ENCODE results near the gene PTDSS2.
A peak's percentile ranks its signal among the peaks of the same experiment; 100 is the strongest.

PTDSS2 gene

DNA sequence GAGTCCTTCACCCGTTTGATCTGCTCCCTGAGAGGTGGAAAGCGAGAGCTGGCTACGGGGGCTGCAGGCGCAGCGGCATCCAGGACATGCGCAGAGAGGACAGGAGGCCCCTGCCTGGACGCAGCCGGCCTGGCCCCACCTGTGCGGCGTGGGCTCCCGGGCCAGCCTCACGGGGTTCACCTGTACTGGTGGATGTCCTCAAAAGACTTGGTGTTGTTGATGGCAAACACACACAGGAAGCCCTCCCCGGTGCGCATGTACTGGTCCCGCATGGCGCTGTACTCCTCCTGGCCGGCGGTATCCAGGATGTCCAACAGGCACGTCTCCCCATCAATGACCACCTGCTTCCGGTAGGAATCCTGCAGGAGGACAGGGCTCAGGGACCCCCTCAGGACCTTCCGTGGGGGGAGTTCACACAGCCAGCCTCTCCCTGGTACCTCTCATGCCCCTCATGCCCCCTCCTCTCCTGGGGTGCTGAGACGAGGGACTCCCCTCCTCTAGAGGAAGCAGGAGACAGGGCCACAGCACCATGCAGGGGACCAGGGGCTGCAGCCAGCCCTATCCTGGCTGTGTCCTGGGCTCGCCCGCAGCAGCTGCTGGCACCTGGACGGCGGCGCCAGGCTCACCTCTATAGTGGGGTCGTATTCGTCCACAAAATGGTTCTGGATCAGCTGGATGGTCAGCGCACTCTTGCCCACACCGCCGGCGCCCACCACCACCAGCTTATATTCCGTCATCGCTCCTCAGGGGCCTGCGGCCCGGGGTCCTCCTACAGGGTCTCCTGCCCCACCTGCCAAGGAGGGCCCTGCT, 83.7 kb downstream of the PTDSS2 start:
- no peak for DNase-seq

DNA sequence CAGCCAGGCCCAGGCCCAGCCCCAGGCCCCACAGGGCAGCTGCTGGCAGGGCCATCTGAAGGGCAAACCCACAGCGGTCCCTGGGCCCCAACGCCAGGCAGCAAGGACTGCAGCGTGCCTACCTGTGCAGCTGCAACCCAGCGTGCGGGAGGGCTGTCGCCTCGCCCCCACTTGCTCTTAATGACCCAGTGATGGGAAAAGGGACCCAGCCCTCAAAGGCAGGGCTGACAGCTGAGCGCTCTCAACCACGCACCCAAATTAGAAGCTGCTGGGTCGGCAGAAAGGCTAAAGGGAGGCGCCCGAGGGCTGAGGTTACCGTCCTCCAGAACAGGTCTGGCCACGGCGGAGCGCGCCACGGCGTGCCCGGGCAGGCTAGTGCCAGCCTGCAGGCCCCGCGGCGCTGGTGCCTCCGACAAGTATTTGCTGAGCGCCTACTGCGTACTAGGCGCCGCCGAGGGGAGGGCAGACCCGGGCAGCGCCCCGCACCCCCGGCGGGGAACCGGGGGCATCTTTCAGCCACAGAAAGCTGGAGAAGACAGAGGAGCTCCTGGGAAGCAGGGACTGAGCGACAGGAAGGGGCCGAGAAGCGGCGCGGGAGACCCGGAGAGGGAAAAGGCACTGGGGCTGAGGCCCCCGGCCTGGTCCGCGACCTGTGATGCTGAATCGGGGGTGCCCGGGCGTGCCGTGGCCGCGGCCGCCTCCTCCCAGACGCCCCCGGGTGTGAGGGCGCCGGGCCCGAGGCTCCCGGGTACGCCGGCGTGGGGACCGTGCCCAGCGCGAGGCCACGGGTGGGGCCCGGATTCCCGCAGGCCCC, 84.5 kb downstream of the PTDSS2 start:
- DNase-seq, result peak; percentile 23

DNA sequence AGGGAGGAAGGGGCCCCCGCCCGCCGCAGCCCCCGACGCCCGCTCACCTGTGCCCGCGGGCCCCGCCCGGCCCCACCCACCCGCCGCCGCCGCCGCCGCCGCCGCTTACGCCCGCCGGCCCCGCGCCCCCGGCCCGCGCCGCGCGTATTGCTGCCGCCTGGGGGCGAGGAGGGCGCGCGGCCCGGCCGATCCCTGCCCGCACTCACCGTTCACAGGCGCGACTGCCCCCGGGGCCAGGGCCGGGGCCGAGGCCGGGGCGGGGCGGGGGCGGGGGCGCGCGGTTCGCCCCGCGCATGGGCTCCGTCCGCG, 85.1 kb downstream of the PTDSS2 start:
- no peak for DNase-seq

DNA sequence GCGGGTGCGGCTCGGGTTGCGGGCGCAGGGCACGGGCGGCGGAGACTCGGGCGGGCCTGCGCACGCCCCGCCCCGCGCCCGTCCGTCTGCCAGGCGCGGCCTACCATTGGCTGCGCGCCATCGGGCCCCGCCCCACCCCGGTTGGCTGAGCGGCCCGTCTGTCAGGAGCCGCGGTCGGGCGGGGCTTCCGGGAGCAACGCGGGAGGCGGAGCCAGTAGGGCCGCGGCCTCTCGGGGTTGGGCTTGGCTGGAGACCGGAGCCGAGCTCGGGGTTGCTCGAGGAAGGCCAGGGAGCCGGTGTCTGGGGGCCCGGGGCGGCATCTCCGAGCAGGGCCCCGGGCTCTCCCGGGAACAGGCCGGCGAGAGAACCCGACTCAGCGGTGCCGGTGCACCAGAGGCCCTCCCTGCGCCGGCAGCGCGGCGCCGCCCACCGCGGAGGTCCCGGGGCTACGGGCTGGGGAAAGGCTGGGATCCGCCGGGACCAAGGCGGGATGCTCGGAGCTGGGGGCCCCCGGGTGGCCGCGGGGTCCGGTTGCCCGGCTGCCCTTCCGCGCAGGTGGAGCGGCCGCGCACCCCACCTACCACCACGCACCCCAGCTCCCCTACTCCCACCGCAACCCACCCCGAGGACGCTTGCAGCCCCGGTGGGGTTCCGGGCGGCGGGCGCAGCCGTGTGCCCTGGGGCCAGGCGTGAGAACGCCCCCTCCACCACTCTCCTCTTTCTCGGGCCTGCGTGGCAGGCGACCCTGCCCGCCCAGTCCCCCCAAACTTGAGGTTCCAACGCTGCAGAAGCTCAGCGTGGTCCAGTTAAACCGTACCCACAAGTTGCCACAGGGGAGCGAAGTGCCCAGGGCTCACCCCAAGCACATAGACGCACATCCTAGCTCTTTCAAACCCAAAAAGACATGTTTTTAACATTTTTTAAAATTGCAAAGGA, 85.7 kb downstream of the PTDSS2 start, which contains the start of gene HRAS:
TSS of gene HRAS (minus strand) at position 58 of the 936 bp plus-strand sequence.
- DNase-seq, result peak; percentile 96

DNA sequence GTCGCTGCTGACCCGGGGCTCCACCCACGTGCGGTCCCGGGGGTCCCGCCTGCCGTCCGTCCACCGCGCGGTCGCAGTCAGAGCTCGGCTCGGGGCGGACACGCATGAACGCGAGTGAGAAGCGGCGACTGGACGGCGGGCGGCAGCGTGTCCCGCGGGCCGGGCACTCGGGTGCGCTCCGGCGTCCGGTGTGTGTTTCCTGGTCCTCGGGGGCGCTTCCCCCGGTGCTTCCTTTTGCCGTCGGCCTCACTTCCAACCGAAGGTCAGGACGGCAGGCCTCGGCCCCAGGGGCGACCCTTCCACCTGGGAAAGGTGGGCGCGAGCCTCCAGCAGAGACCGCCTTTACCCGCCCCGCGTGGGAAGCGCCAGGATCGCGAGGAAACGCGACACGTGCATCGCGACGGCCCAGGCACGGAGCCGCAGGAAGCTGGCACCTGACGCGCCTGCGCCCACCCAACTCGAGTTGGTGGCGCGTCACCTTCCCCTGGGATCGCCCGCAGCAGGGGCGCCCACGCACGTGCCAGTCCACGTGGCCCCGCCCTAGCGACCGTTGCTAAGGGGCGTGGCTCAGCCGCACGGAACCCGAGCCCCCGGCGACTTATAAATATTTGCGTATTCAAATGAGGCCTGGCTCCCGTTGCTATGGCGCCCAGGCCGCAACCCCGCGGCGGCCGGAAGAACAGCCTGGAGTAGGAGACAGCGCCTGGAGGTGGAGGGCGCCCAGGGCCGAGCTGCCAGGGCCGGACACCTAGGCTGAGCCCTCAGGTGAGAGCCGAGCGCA, 87.0 kb downstream of the PTDSS2 start, which contains the start of gene LRRC56:
TSS of gene LRRC56 (plus strand) at position 687 of the 781 bp plus-strand sequence. CDS start 3,158 bp downstream, outside the sequence.
- DNase-seq, result peak; percentile 96

DNA sequence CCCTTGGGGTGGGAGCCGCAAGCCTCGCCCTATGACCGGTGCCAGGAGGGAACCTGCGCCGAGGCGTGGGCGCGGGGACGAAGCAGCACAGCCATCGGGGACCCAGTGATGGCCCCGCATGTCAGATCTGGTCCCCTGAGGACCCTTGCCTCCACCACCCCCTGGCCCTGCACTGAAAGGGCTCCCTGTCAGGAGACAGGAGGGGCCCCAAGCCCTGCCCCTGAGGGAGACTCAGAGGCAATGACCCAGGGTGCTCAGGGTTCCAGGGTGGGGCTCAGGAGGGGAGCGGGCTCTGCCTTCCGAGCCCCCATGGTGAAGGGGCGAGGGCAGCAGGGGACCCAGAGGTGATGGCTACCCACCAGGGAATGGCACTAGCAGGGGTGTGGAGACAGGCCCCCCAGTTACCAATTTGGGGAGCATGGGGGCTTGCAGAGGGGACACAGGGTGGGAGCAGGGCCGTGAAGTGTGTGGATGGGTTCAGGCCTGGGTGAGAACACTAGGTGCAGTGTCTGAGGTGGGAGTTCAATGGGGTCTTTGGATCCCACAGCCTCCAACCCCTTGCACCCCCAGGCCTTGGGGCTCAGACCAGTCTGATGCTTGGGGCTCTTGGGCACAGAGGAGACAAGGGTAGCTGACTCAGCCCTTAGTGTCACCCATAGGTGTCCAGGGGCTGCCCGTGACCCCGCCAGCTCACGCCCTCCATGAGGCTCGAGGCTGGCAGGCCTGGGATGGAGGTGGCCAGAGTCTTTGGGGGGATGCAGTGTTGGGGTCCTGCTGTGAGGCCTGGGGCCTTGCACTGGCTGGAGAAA, 87.7 kb downstream of the PTDSS2 start:
- DNase-seq, result no peak

DNA sequence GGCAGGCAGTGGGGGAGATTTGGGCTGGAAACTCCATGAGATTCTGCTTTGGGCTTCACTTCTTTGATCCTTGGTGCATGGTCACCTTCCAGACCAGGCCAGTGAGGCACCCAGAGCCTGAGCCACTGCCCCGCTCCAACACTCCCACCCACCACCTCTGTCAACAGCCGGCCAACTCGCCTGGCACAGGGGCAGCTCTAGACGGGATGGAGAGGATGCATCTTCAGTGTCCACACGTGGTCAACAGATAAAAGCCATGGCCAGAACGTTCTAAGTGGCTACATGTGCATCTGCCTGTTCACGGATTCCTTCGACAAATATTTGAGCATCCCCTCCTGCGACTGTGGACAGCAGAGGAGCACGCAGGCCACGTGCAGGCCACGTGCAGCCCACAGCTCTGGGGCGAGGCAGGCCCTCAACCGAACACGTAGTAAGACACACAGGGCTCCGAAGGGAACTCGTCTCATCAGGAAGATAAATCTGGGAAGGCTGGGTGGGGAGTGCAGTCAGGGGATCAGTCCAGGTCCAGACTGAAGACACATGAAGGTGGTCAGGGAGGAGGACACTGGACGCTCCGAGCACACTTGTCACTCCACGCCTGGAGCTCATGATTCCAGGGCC, 88.5 kb downstream of the PTDSS2 start:
- DNase-seq, result no peak

DNA sequence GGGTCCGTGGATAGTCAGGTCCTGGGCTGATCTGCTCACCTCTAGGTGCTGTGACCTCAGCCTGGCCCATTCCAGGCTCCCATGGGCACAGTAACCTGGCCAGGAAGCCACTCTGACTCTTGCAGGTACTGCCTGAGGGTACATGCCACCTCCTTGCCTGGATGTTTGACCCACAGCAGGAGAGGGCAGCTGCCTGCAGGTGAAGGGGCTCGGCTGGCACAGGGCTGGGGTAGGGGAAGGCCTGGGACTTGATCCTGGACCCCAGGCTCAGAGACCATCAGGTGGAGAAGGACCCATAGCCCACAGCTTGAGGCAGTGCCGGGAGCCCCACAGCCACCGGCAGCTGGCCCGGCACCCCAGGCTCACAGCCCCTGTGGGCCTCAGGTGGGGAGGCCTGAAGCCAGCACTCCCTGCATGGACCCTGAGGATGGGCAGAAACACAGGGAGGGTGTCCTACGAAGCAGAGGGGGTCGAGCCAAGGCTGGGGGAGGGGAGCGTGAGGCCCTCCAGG, 89.9 kb downstream of the PTDSS2 start:
- DNase-seq, result no peak
